GM19328 (cell line): ENCODE measurements around the gene CSTPP1.

Experiments
- ATAC-seq: cut with Tn5 transposase; IDR thresholded peaks from one replicate; pipeline ENCODE4 v1.9.1; 2021; ENCODE audit warnings: mild to moderate bottlenecking, moderate library complexity; ENCODE audit not compliant: unreplicated experiment

Gene CSTPP1

GRCh38 chr11:47124675-47125074 is 188.1 kb downstream of the CSTPP1 start:
- ATAC-seq, result no peak

GRCh38 chr11:47125083-47125482 is 188.5 kb downstream of the CSTPP1 start:
- no peak for ATAC-seq

GRCh38 chr11:47127213-47127612 is 190.7 kb downstream of the CSTPP1 start:
- no peak for ATAC-seq

- no peak for ATAC-seq
Measured at GRCh38 chr11:47130543-47130942, 194.0 kb downstream of the CSTPP1 start.

- no peak for ATAC-seq
Measured at GRCh38 chr11:47131136-47131535, 194.6 kb downstream of the CSTPP1 start.

GRCh38 chr11:47132490-47132889 is 195.9 kb downstream of the CSTPP1 start:
- ATAC-seq, result no peak

- no peak for ATAC-seq
Measured at GRCh38 chr11:47132981-47133380, 196.4 kb downstream of the CSTPP1 start.

- no peak for ATAC-seq
Measured at GRCh38 chr11:47136327-47136726, 199.8 kb downstream of the CSTPP1 start.

GRCh38 chr11:47136921-47137320 is 200.4 kb downstream of the CSTPP1 start:
- no peak for ATAC-seq

- ATAC-seq, result no peak
Measured at GRCh38 chr11:47137476-47137875, 200.9 kb downstream of the CSTPP1 start.

GRCh38 chr11:47139878-47140277 is 203.3 kb downstream of the CSTPP1 start:
- no peak for ATAC-seq

- ATAC-seq, result no peak
Measured at GRCh38 chr11:47143322-47143721, 206.8 kb downstream of the CSTPP1 start.

- ATAC-seq, result no peak
Measured at GRCh38 chr11:47144541-47144940, 208.0 kb downstream of the CSTPP1 start.

GRCh38 chr11:47147250-47147649 is 210.7 kb downstream of the CSTPP1 start:
- ATAC-seq, result no peak

- no peak for ATAC-seq
Measured at GRCh38 chr11:47147681-47148080, 211.1 kb downstream of the CSTPP1 start.

- no peak for ATAC-seq
Measured at GRCh38 chr11:47148270-47148669, 211.7 kb downstream of the CSTPP1 start.

GRCh38 chr11:47148903-47149531 is 212.5 kb downstream of the CSTPP1 start:
- ATAC-seq, result no peak

- ATAC-seq, result no peak
Measured at GRCh38 chr11:47149782-47150181, 213.2 kb downstream of the CSTPP1 start.

GRCh38 chr11:47152126-47152952 is 215.8 kb downstream of the CSTPP1 start:
- ATAC-seq, result no peak

GRCh38 chr11:47152953-47153950 is 216.7 kb downstream of the CSTPP1 start:
- ATAC-seq, result no peak
